Hepatocyte (in vitro differentiated cells): ENCODE data around the gene SAP30BP. TPM values are rescaled to one million over a fixed set of nuclear protein-coding genes. Genes with fewer than 3 reads are reported as not detected.

Experiments used
- DNase-seq: peaks from one replicate; pipeline ENCODE4 v3.0.0-alpha.2; 2016; ENCODE audit warnings: low spot score
- H2AFZ ChIP-seq: fragments of 200-600 bp; sonication (generic); 2 replicates; pipeline ENCODE4 v1.6.0; 2016; ENCODE audit warnings: antibody characterized with exemption, mild to moderate bottlenecking
- H3K27ac ChIP-seq: fragments of 200-600 bp; sonication (generic); 2 replicates; pipeline ENCODE4 v1.5.1; 2016; ENCODE audit warnings: mild to moderate bottlenecking
- H3K27me3 ChIP-seq: fragments of 200-600 bp; sonication (generic); 2 replicates; pipeline ENCODE4 v1.6.1; 2016
- H3K36me3 ChIP-seq: fragments of 200-600 bp; sonication (generic); replicated peaks from 2 replicates; pipeline ENCODE4 v1.5.1; 2016; ENCODE audit warnings: low read depth; ENCODE audit not compliant: insufficient read depth
- H3K4me1 ChIP-seq: fragments of 200-600 bp; sonication (generic); 2 replicates; pipeline ENCODE4 v1.5.1; 2016; ENCODE audit warnings: mild to moderate bottlenecking, moderate library complexity; ENCODE audit not compliant: insufficient read depth
- H3K4me2 ChIP-seq: fragments of 200-600 bp; sonication (generic); 2 replicates; pipeline ENCODE4 v1.6.0; 2016
- H3K4me3 ChIP-seq: fragments of 200-600 bp; sonication (generic); 2 replicates; pipeline ENCODE4 v1.5.1; 2016; ENCODE audit warnings: mild to moderate bottlenecking
- H3K79me2 ChIP-seq: fragments of 200-600 bp; sonication (generic); 2 replicates; pipeline ENCODE4 v1.6.0; 2017; ENCODE audit warnings: mild to moderate bottlenecking
- H3K9me2 ChIP-seq: fragments of 200-600 bp; sonication (generic); replicated peaks from 2 replicates; pipeline ENCODE4 v1.6.0; 2017; ENCODE audit warnings: mild to moderate bottlenecking; ENCODE audit not compliant: insufficient read depth
- H3K9me3 ChIP-seq: fragments of 200-600 bp; sonication (generic); 2 replicates; pipeline ENCODE4 v1.5.1; 2016; ENCODE audit warnings: low read depth, mild to moderate bottlenecking
- H4K20me1 ChIP-seq: fragments of 200-600 bp; sonication (generic); 2 replicates; pipeline ENCODE4 v1.6.0; 2016; ENCODE audit warnings: mild to moderate bottlenecking; ENCODE audit not compliant: insufficient read depth, poor library complexity, severe bottlenecking
- EZH2 ChIP-seq: fragments of 200-600 bp; sonication (generic); IDR thresholded peaks from 2 replicates; pipeline ENCODE4 v1.6.1; 2016; ENCODE audit warnings: antibody characterized with exemption, mild to moderate bottlenecking, borderline replicate concordance
- EZH2phosphoT487 ChIP-seq: fragments of 200-600 bp; sonication (generic); IDR thresholded peaks from one replicate; pipeline ENCODE4 v1.6.1; 2018; ENCODE audit warnings: antibody characterized with exemption, mild to moderate bottlenecking, low read depth, moderate library complexity; ENCODE audit not compliant: unreplicated experiment, severe bottlenecking
- WGBS: methylation state at CpG from one replicate; pipeline ENCODE4 v1.1.6; 2016; ENCODE audit warnings: low lambda C conversion rate; ENCODE audit errors: missing lambda C conversion rate; 5-methylcytosine and 5-hydroxymethylcytosine counted together
- polyA plus RNA-seq: library from polyadenylated mRNA; unstranded; fragments of >200 nt; fragmentation: Nextera tagmentation; extraction: Ambion mirVana; gene quantifications from 2 replicates; pipeline ENCODE4 v1.2.1, GENCODE V29; 2016
- total RNA-seq: library from RNA; depleted of rRNA; stranded (reverse); fragments of >200 nt; gene quantifications from 2 replicates; pipeline ENCODE4 v1.2.3, GENCODE V29; 2014
- TF ChIP-seq, protein P1 (sequence below): fragments of 200-600 bp; sonication (generic); IDR thresholded peaks from 2 replicates; pipeline ENCODE4 v1.5.1; 2016; ENCODE audit warnings: antibody characterized with exemption, mild to moderate bottlenecking; ENCODE audit not compliant: poor library complexity

SAP30BP gene
- total and polyA plus RNA-seq, 2 experiments from 2014 or later, result 67.5 to 89.9 TPM

GRCh38 chr17:75737133-75737962 is 70.2 kb downstream of the SAP30BP start:
- Histone ChIP-seq H3K9me2 (no peaks in the 10 kb centered on the region), H3K27ac (no peak overlapping the region), H3K27me3 (no peaks in the 10 kb centered on the region), H3K36me3 (no peaks in the 10 kb centered on the region), H3K9me3 (no peaks in the 10 kb centered on the region), H3K4me2 (no peak overlapping the region), H4K20me1 (no peaks in the 10 kb centered on the region), H3K4me1 (no peaks in the 10 kb centered on the region), H2AFZ (no peak overlapping the region), H3K79me2 (no peaks in the 10 kb centered on the region), H3K4me3 (no peak overlapping the region)
- peak; percentile 2 for DNase-seq
- WGBS, result 88% methylated on average over 13 of the region's 20 CpGs
- TF ChIP-seq, protein P1, sequence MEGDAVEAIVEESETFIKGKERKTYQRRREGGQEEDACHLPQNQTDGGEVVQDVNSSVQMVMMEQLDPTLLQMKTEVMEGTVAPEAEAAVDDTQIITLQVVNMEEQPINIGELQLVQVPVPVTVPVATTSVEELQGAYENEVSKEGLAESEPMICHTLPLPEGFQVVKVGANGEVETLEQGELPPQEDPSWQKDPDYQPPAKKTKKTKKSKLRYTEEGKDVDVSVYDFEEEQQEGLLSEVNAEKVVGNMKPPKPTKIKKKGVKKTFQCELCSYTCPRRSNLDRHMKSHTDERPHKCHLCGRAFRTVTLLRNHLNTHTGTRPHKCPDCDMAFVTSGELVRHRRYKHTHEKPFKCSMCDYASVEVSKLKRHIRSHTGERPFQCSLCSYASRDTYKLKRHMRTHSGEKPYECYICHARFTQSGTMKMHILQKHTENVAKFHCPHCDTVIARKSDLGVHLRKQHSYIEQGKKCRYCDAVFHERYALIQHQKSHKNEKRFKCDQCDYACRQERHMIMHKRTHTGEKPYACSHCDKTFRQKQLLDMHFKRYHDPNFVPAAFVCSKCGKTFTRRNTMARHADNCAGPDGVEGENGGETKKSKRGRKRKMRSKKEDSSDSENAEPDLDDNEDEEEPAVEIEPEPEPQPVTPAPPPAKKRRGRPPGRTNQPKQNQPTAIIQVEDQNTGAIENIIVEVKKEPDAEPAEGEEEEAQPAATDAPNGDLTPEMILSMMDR, result no peak
- TF ChIP-seq EZH2phosphoT487 (no peak), EZH2 (no peak)

GRCh38 chr17:75738218-75738802 is 71.2 kb downstream of the SAP30BP start:
- Histone ChIP-seq H4K20me1 (no peaks in the 10 kb centered on the region), H3K27me3 (no peaks in the 10 kb centered on the region), H3K9me2 (no peaks in the 10 kb centered on the region), H3K4me2 (no peak overlapping the region), H3K27ac (no peak overlapping the region), H3K9me3 (no peaks in the 10 kb centered on the region), H3K4me1 (no peaks in the 10 kb centered on the region), H3K36me3 (no peaks in the 10 kb centered on the region), H3K4me3 (no peak overlapping the region), H2AFZ (no peak overlapping the region), H3K79me2 (no peaks in the 10 kb centered on the region)
- DNase-seq, result no peak
- no peak for TF ChIP-seq EZH2phosphoT487
- no peak for TF ChIP-seq EZH2
- TF ChIP-seq, protein P1, result no peak
- WGBS, result 78% methylated on average over 14 of the region's 14 CpGs

GRCh38 chr17:75739174-75739573 is 72.0 kb downstream of the SAP30BP start:
- Histone ChIP-seq H3K9me3 (no peaks in the 10 kb centered on the region), H3K9me2 (no peaks in the 10 kb centered on the region), H3K4me1 (no peaks in the 10 kb centered on the region), H3K27ac (no peak overlapping the region), H3K27me3 (no peaks in the 10 kb centered on the region), H3K36me3 (no peaks in the 10 kb centered on the region), H3K79me2 (no peaks in the 10 kb centered on the region), H3K4me3 (no peak overlapping the region), H3K4me2 (no peak overlapping the region), H4K20me1 (no peaks in the 10 kb centered on the region), H2AFZ (no peak overlapping the region)
- TF ChIP-seq, protein P1, result no peak
- TF ChIP-seq EZH2phosphoT487, result no peak
- no peak for TF ChIP-seq EZH2
- 94% methylated on average over 7 of the region's 7 CpGs for WGBS
- no peak for DNase-seq
